Measurements from ENCODE around the gene HDAC9.

The HDAC9 gene

DNA sequence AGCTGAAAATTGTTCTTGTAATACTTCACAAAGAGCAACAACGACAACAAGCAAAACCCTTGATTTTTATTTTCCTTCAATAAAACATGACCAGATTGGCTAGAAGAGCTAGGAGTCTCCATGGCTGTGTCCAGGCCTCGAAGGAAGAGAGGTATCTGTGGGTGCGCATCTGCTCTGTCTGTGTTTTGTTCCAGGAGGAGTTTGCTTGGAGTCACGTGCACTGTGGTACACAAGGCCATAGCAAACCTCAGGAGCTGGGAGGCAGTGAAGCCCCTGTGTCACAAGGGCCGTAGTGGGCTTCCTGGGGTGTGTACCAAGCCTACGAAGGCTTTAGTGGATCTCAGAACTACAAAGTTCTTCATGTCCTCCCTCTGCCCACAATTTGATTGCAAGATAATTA is 350.2 kb downstream of the HDAC9 start:
- no peak overlapping the region for H2AFZ ChIP-seq (ENCODE audit: low read depth, low read length)
- H3K4me2 ChIP-seq (ENCODE audit: insufficient read depth, low read length) = no peak overlapping the region
- DNase-seq (no peak), ATAC-seq (ENCODE audit: insufficient read depth, low read depth) (no peak)
- H4K20me1 ChIP-seq (ENCODE audit: insufficient read depth, low read length) = no peaks in the 10 kb centered on the region
- no peaks in the 10 kb centered on the region for H3K79me2 ChIP-seq (ENCODE audit: insufficient read depth, low read length)
- no peak overlapping the region for H3K27ac ChIP-seq (ENCODE audit: low read length)
- no peaks in the 10 kb centered on the region for H3K9me3 ChIP-seq (ENCODE audit: insufficient read depth, low read length, severe bottlenecking)
- H3K36me3 ChIP-seq (ENCODE audit: insufficient read depth, low read length) = no peaks in the 10 kb centered on the region
- TF ChIP-seq EZH2 (IDR thresholded peaks at IDR 0.05; ENCODE audit: borderline replicate concordance, low read depth, low read length, severe bottlenecking) = no peak
- TF ChIP-seq CTCF (IDR thresholded peaks at IDR 0.05; ENCODE audit: borderline replicate concordance, extremely low read depth, low read length, poor library complexity, severe bottlenecking) = no peak
- H3K9ac ChIP-seq (ENCODE audit: low read depth, low read length) = no peak overlapping the region
- no peak overlapping the region for H3K4me3 ChIP-seq (ENCODE audit: low read depth in 1 of 2, low read length in 2 of 2)
- H3K27me3 ChIP-seq (ENCODE audit: insufficient read depth, low read length, poor library complexity) = no peaks in the 10 kb centered on the region
- no peaks in the 10 kb centered on the region for H3K4me1 ChIP-seq (ENCODE audit: insufficient read depth, low read length)

DNA sequence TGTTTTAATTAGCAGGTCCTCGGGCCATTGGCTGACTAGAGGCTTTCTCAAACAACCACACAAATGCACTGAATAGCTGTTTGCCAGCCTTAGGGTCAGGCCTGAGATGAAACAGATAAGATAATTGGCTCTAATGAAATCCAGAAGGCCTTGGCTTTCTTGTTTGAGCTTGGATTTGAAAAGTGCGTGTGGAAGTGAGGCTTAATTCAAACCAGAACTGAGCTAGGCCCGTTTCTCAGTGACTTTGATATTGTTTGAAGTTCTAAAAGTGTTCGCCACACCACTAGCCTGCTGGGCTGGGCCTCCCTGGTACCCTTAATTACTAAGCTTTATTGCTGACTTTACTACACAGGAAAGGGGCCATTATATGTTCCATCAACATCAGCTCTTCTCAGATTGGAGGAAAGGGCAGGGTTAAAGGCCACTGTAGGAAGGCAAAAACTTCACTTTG is 351.2 kb downstream of the HDAC9 start:
- H3K9ac ChIP-seq (ENCODE audit: low read depth, low read length) = no peak overlapping the region
- H3K79me2 ChIP-seq (ENCODE audit: insufficient read depth, low read length) = no peaks in the 10 kb centered on the region
- no peaks in the 10 kb centered on the region for H3K27me3 ChIP-seq (ENCODE audit: insufficient read depth, low read length, poor library complexity)

GRCh38 chr7:18849130-18849529 is 353.6 kb downstream of the HDAC9 start:
- H2AFZ ChIP-seq (ENCODE audit: low read depth, low read length) = no peak overlapping the region
- H3K36me3 ChIP-seq (ENCODE audit: insufficient read depth, low read length) = no peaks in the 10 kb centered on the region
- H3K27me3 ChIP-seq (ENCODE audit: insufficient read depth, low read length, poor library complexity) = no peaks in the 10 kb centered on the region
- H3K79me2 ChIP-seq (ENCODE audit: insufficient read depth, low read length) = no peaks in the 10 kb centered on the region
- ATAC-seq (ENCODE audit: insufficient read depth, low read depth) (no peak), DNase-seq (no peak)
- H3K4me1 ChIP-seq (ENCODE audit: insufficient read depth, low read length) = no peaks in the 10 kb centered on the region
- H3K9ac ChIP-seq (ENCODE audit: low read depth, low read length) = no peak overlapping the region
- H3K4me2 ChIP-seq (ENCODE audit: insufficient read depth, low read length) = no peak overlapping the region
- no peak overlapping the region for H3K27ac ChIP-seq (ENCODE audit: low read length)
- no peaks in the 10 kb centered on the region for H4K20me1 ChIP-seq (ENCODE audit: insufficient read depth, low read length)
- no peaks in the 10 kb centered on the region for H3K9me3 ChIP-seq (ENCODE audit: insufficient read depth, low read length, severe bottlenecking)
- TF ChIP-seq EZH2 (IDR thresholded peaks at IDR 0.05; ENCODE audit: borderline replicate concordance, low read depth, low read length, severe bottlenecking) = no peak
- TF ChIP-seq CTCF (IDR thresholded peaks at IDR 0.05; ENCODE audit: borderline replicate concordance, extremely low read depth, low read length, poor library complexity, severe bottlenecking) = no peak
- no peak overlapping the region for H3K4me3 ChIP-seq (ENCODE audit: low read depth in 1 of 2, low read length in 2 of 2)

More for the DNA sequence above, 351.2 kb downstream of the HDAC9 start:
- no peak overlapping the region for H3K4me2 ChIP-seq (ENCODE audit: insufficient read depth, low read length)
- H3K36me3 ChIP-seq (ENCODE audit: insufficient read depth, low read length) = no peaks in the 10 kb centered on the region
- no peak for TF ChIP-seq EZH2 (IDR thresholded peaks at IDR 0.05; ENCODE audit: borderline replicate concordance, low read depth, low read length, severe bottlenecking)
- no peak for TF ChIP-seq CTCF (IDR thresholded peaks at IDR 0.05; ENCODE audit: borderline replicate concordance, extremely low read depth, low read length, poor library complexity, severe bottlenecking)
- H2AFZ ChIP-seq (ENCODE audit: low read depth, low read length) = no peak overlapping the region
- H3K4me1 ChIP-seq (ENCODE audit: insufficient read depth, low read length) = no peaks in the 10 kb centered on the region
- no peaks in the 10 kb centered on the region for H3K9me3 ChIP-seq (ENCODE audit: insufficient read depth, low read length, severe bottlenecking)
- ATAC-seq (ENCODE audit: insufficient read depth, low read depth) = no peak
- no peak overlapping the region for H3K27ac ChIP-seq (ENCODE audit: low read length)
- no peak for DNase-seq
- no peaks in the 10 kb centered on the region for H4K20me1 ChIP-seq (ENCODE audit: insufficient read depth, low read length)
- H3K4me3 ChIP-seq (ENCODE audit: low read depth in 1 of 2, low read length in 2 of 2) = no peak overlapping the region

GRCh38 chr7:18855796-18856195 is 360.2 kb downstream of the HDAC9 start:
- H3K9me3 ChIP-seq (ENCODE audit: insufficient read depth, low read length, severe bottlenecking) = no peaks in the 10 kb centered on the region
- no peak for TF ChIP-seq CTCF (IDR thresholded peaks at IDR 0.05; ENCODE audit: borderline replicate concordance, extremely low read depth, low read length, poor library complexity, severe bottlenecking)
- no peak for TF ChIP-seq EZH2 (IDR thresholded peaks at IDR 0.05; ENCODE audit: borderline replicate concordance, low read depth, low read length, severe bottlenecking)
- H3K27me3 ChIP-seq (ENCODE audit: insufficient read depth, low read length, poor library complexity) = no peaks in the 10 kb centered on the region
- H4K20me1 ChIP-seq (ENCODE audit: insufficient read depth, low read length) = no peaks in the 10 kb centered on the region
- H2AFZ ChIP-seq (ENCODE audit: low read depth, low read length) = no peak overlapping the region
- no peak for ATAC-seq (ENCODE audit: insufficient read depth, low read depth)
- H3K4me2 ChIP-seq (ENCODE audit: insufficient read depth, low read length) = no peak overlapping the region
- no peak overlapping the region for H3K27ac ChIP-seq (ENCODE audit: low read length)
- DNase-seq = no peak
- no peak overlapping the region for H3K4me3 ChIP-seq (ENCODE audit: low read depth in 1 of 2, low read length in 2 of 2)
- H3K4me1 ChIP-seq (ENCODE audit: insufficient read depth, low read length) = no peaks in the 10 kb centered on the region
- no peaks in the 10 kb centered on the region for H3K79me2 ChIP-seq (ENCODE audit: insufficient read depth, low read length)
- no peak overlapping the region for H3K9ac ChIP-seq (ENCODE audit: low read depth, low read length)
- no peaks in the 10 kb centered on the region for H3K36me3 ChIP-seq (ENCODE audit: insufficient read depth, low read length)

Data from DND-41 (cell line).